Suprapubic skin (tissue), 4 donors: ENCODE data around the gene ARID3A. TPM values are rescaled to one million over a fixed set of nuclear protein-coding genes. Genes with fewer than 3 reads are reported as not detected.

Source experiments
- DNase-seq, 2 donors: peaks; one replicate each; pipeline ENCODE4 v3.0.0-alpha.2; 2019; ENCODE audit warnings: low spot score in 2 of 2
- H3K27ac ChIP-seq: fragments of 200-600 bp; sonication (generic); one replicate; pipeline ENCODE4 v1.5.1; 2019
- H3K27me3 ChIP-seq: fragments of 200-600 bp; sonication (generic); one replicate; pipeline ENCODE4 v1.5.1; 2019
- H3K36me3 ChIP-seq: fragments of 200-600 bp; sonication (generic); one replicate; pipeline ENCODE4 v1.5.1; 2019
- H3K4me1 ChIP-seq: fragments of 200-600 bp; sonication (generic); one replicate; pipeline ENCODE4 v1.5.1; 2019
- H3K4me3 ChIP-seq: fragments of 200-600 bp; sonication (generic); one replicate; pipeline ENCODE4 v1.5.1; 2019; ENCODE audit warnings: mild to moderate bottlenecking
- H3K9me3 ChIP-seq: fragments of 200-600 bp; sonication (generic); one replicate; pipeline ENCODE4 v1.5.1; 2019
- CTCF ChIP-seq, 2 donors: fragments of 200-600 bp in 1 of 2; fragments of 450-650 bp in 1 of 2; sonication (generic) in 1 of 2; IDR thresholded peaks; one replicate each; pipeline ENCODE4 v1.5.1; 2016 to 2019; ENCODE audit warnings: antibody characterized with exemption in 2 of 2, mild to moderate bottlenecking in 1 of 2, moderate library complexity in 1 of 2
- EP300 ChIP-seq: sonication (generic); formaldehyde crosslinking; IDR thresholded peaks from one replicate; pipeline ENCODE4 v1.6.1; 2017; ENCODE audit warnings: antibody characterized with exemption
- POLR2A ChIP-seq, 2 donors: fragments of 450-650 bp; IDR thresholded peaks; one replicate each; pipeline ENCODE4 v1.6.1; 2017; ENCODE audit warnings: antibody characterized with exemption in 2 of 2, mild to moderate bottlenecking in 2 of 2, moderate library complexity in 2 of 2
- POLR2AphosphoS5 ChIP-seq, 3 donors: sonication (generic); formaldehyde crosslinking; IDR thresholded peaks; one replicate each; pipeline ENCODE4 v1.6.1; 2017; ENCODE audit warnings: antibody characterized with exemption in 3 of 3
- WGBS: methylation state at CpG from one replicate; pipeline ENCODE4 v1.1.5; 2018; 5-methylcytosine and 5-hydroxymethylcytosine counted together
- total RNA-seq, 4 donors: library from RNA; depleted of rRNA; stranded (reverse); fragments of >200 nt; gene quantifications; one replicate each; pipeline ENCODE4 v1.1.0, GENCODE V29; 2016

ARID3A gene
- total RNA-seq, 4 donors from 2014 or later: 4.7 to 7.5 (median 6.1) TPM

- Histone ChIP-seq H3K9me3 (no peaks in the 10 kb centered on the region), H3K27ac (no peak overlapping the region), H3K27me3 (no peaks in the 10 kb centered on the region), H3K36me3 (no peaks in the 10 kb centered on the region), H3K4me3 (peak overlapping the region; percentile 93), H3K4me1 (peaks cover 38% of the 10 kb centered on the region)
- DNase-seq: no peak
- TF ChIP-seq EP300 (no peak), POLR2AphosphoS5 (IDR thresholded peaks at IDR 0.05) (no peak), POLR2A (IDR thresholded peaks at IDR 0.05) (no peak), CTCF (IDR thresholded peaks at IDR 0.05) (no peak)
- WGBS: 96% methylated on average over 27 of the region's 54 CpGs
Observed at GRCh38 chr19:911197-912033, 14.4 kb upstream of the ARID3A start.

DNA sequence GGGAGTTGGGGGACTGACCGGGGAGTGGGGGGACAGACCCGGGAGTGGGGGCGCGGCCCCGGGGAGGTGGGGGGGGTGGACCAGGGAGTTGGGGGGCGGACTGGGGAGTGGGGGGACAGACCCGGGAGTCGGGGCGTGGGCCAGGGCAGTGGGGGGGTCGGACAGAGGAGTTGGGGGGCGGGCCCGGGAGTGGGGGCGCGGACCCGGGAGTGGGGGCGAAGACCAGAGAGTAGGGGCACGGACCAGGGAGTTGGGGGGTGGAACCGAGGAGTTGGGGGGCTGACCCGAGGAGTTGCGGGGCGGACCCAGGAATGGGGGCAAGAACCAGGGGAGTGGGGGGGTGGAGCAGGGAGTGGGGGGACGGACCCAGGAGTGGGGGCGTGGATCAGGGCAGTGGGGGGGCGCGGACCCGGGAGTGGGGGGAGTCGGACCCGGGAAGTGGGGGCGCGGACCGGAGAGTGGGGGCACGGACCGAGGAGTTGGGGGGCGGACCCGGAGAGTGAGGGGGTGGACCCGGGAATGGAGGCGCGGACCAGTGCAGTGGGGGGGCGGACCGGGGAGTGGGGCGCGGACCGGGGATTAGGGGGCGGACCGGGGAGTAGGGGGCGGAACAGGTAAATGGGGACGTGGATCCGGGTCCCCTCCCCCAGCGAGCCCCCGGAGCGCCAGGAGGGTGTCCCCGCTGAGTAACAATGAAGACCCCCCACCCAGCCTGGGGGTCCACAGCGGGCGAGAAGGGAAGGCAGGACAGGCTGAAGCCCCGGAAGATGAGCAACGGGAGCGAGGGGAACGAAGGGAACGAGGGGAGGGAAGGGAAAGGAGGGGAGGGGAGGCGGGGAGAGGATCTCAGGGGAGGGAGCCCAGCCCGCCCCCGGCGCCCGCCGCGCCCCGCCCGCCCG, 13.4 kb upstream of the ARID3A start:
- Histone ChIP-seq H3K4me1 (peaks cover 42% of the 10 kb centered on the region), H3K36me3 (no peaks in the 10 kb centered on the region), H3K27me3 (peaks cover 7% of the 10 kb centered on the region), H3K4me3 (peak overlapping the region; percentile 93), H3K9me3 (no peaks in the 10 kb centered on the region), H3K27ac (peak overlapping the region; percentile 93)
- WGBS: 0% methylated on average over 30 of the region's 69 CpGs
- no peak for DNase-seq
- TF ChIP-seq POLR2A (IDR thresholded peaks at IDR 0.05) (no peak), EP300 (no peak), POLR2AphosphoS5 (IDR thresholded peaks at IDR 0.05) (no peak), CTCF (IDR thresholded peaks at IDR 0.05) (no peak)

GRCh38 chr19:913080-913748, 12.6 kb upstream of the ARID3A start, which contains the start of gene R3HDM4:
Gene R3HDM4, minus strand, starts transcription at chr19:913219. Its CDS starts 62 bp downstream, at chr19:913157.
- WGBS: 1% methylated on average over 30 of the region's 76 CpGs
- Histone ChIP-seq H3K27me3 (peaks cover 15% of the 10 kb centered on the region), H3K4me3 (peak within 1 kb of the TSS; percentile 93), H3K36me3 (no peaks in the 10 kb centered on the region), H3K27ac (peak within 1 kb of the TSS; percentile 93), H3K4me1 (peaks cover 47% of the 10 kb centered on the region), H3K9me3 (no peaks in the 10 kb centered on the region)
- TF ChIP-seq POLR2AphosphoS5 (IDR thresholded peaks at IDR 0.05) (no peak), POLR2A (IDR thresholded peaks at IDR 0.05) (peak in 1 of 2 donors; percentile 62)
- peak in 1 of 2 donors; percentile 89 for DNase-seq

DNA sequence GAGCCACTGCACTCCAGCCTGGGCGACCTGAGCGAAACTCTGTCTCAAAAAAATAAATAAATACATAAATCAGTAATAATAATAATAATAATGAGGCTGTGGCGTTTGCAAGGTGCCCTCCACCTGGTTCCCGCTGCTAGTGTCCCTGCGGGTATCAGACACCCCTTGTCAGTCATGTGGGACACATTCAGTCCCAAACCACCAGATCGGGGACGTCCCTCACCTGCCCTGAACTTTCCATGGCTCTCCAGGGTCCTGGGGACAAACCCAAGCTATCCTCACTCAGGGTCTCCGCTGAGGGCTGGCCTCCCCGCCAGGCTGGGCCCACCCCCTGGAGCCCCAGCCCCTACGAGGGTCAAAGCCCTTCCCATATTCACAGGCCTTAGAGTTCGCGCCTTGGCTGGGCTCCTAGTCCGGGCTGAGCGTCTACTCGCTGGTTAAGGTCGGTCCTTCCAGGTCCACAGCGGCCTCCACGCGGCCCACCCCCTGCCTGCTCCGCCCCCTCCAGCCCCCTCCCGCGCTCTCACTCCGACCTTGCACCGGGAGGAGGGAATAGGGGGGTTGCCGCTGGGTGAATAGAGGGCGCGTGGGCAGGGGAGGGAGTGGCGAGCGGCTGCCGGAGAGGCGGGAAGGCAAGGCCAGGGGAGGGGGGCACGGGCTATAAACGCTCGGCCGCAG, 9.1 kb upstream of the ARID3A start:
- no peak for DNase-seq
- no peaks in the 10 kb centered on the region for H3K9me3 ChIP-seq
- H3K27ac ChIP-seq: no peak overlapping the region
- peak overlapping the region; percentile 41 for H3K4me3 ChIP-seq
- no peak for TF ChIP-seq EP300
- TF ChIP-seq POLR2AphosphoS5 (IDR thresholded peaks at IDR 0.05): no peak
- TF ChIP-seq CTCF (IDR thresholded peaks at IDR 0.05): no peak
- no peak for TF ChIP-seq POLR2A (IDR thresholded peaks at IDR 0.05)
- WGBS: 27% methylated on average over 26 of the region's 35 CpGs
- peaks cover 48% of the 10 kb centered on the region for H3K27me3 ChIP-seq
- H3K4me1 ChIP-seq: peaks cover 56% of the 10 kb centered on the region
- no peaks in the 10 kb centered on the region for H3K36me3 ChIP-seq
